Right forelimb (tissue), 1 donor: Measurements from ENCODE around the gene JAKMIP1.

Experiments used
- DNase-seq: peaks from one replicate; pipeline ENCODE4 v3.0.0-alpha.2; 2018

JAKMIP1 gene

GRCh38 chr4:6177587-6178197, 22.7 kb downstream of the JAKMIP1 start:
- no peak for DNase-seq

DNA sequence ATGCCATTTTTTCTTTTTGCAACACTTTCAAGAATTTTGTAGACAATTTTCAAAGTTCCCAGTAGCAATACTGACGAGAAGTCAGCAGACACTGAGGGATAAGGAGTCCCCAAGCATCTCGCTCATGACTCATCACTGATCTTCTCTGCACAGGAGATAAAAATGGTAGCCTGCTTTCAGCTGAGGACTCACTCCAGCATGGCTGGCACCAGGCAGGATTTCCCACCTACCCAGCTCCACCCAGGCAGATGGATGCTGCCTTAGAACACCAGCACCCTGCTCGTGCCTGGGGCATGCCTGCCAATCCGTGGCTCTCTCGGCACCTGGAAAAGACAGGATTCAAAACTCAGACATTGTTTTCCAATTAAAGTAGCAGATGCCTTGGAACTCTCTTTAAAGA, 24.9 kb downstream of the JAKMIP1 start:
- no peak for DNase-seq

- no peak for DNase-seq
These were observed 27.5 kb downstream of the JAKMIP1 start for GRCh38 chr4:6172927-6173200.

GRCh38 chr4:6172093-6172926, 28.0 kb downstream of the JAKMIP1 start:
- no peak for DNase-seq

GRCh38 chr4:6169239-6169638, 31.1 kb downstream of the JAKMIP1 start:
- DNase-seq = no peak

DNA sequence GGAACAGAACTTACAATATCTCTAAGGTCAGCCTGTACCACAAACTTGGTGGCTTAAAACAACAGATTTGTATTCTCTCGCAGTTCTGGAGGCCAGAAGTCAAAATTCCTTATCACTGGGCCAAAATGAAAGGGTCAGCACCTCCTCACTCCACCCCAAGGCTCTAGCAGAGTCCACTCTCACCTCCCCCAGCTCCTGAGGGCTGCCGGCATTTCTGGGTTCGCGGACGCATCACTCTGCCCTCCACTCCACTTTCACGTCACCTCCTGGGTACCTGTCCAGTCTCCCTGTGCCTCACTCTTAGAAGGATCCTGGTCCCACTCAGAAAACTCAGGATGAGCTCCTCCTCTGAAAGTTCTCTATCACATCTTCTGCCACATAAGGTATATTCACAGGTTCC, 34.6 kb downstream of the JAKMIP1 start:
- DNase-seq = no peak

- DNase-seq = no peak
These were observed 37.5 kb downstream of the JAKMIP1 start for GRCh38 chr4:6162885-6163284.

DNA sequence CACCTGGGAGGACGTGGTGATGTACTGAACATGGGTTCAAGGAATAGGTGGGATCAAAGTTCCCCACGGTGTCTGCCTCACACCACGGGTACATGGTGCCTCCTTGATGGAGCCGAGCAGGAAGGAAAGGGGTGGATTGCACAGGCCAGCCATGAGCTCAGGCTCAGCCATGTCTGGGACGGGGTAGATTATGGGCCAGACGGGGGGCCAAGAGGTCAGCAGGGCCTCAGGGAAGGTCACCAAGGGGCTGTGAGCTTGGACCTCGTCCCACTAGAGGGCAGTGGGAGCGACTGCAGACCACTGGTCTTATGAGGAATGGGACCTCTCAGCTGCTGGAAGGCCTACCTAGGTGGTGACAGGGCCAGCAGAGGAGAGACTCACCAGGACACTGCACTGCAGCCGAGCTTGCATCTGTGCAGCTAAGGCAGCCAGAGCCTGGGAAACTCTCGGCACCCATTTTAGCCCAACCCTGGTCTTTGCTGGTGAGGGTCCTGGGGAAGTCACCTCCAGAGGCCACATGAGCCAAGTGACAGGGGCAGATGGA, 38.4 kb downstream of the JAKMIP1 start:
- DNase-seq = no peak

DNA sequence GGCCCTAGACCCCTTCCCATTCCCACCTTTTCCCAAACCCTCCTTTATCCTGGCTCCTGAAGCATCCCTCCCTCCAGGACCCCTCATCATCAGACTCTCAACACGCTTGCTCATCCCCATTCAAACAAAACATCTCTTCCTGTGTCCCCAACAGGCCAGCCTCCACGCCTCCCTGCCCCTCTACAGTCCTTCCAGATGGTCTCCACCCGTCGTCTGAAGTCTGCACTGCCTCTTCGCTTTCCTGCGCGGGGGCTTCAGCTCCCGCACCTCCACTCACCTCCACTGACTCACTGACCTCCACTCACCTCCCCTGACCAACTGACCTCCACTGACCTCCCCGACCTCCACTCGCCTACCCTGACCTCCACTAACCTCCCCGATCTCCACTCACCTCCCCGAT, 39.8 kb downstream of the JAKMIP1 start:
- DNase-seq = no peak

- DNase-seq = no peak
These were observed 42.4 kb downstream of the JAKMIP1 start for GRCh38 chr4:6157926-6158325.

GRCh38 chr4:6155996-6156750, 44.2 kb downstream of the JAKMIP1 start:
- no peak for DNase-seq

- no peak for DNase-seq
These were observed 45.5 kb downstream of the JAKMIP1 start for GRCh38 chr4:6154875-6155274.

GRCh38 chr4:6153874-6154273, 46.5 kb downstream of the JAKMIP1 start:
- no peak for DNase-seq

GRCh38 chr4:6152869-6153705, 47.3 kb downstream of the JAKMIP1 start:
- DNase-seq = no peak

GRCh38 chr4:6150046-6150735, 50.2 kb downstream of the JAKMIP1 start:
- DNase-seq = no peak

GRCh38 chr4:6148506-6149205, 51.7 kb downstream of the JAKMIP1 start:
- no peak for DNase-seq

DNA sequence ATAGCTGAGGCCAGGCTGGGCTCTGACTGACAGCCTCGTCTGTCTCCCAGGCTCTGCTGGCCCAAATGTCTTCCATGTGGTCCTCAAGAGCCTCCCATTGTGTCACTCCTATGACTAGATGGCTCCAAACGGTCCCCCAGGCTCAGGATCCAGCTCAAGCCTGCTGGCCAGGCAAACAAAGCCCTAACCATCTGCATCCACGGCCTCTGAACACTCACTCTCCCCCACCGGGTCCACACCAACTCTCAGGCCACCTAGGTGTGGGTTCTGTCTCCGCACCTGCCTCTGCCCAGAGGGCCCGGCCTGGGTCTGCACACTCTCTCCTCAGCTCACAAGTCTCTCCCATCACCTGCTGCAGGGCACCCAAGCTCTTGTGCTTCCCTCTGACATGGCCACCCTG, 52.9 kb downstream of the JAKMIP1 start:
- DNase-seq = no peak

DNA sequence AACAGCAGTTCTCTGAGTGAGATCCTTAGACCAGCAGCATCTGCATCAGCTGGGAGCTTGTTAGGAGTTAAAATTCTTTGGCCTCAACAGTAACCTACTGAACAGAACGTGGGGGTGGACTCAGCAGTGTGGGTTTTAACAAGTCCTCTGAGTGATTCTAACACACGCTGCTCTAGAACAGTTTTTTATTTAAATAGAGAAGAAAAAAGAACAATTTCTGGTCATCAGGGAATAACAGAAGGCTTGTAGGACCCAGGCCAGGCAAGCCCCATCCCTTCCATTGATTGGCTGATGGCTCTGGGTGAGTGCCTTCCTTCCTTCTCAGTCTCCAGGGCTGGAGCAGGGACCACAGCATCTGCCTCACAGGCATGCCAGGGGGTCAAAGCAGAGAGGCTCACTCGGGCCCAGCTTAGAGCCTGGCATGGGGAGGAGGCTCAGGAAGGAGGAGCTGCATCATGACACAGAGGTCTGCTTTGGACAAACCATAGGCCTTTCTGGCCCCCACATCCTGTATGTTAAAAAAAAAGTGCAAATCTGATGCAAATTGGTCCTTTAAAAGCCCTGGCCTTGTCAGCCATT, 56.7 kb downstream of the JAKMIP1 start:
- no peak for DNase-seq

DNA sequence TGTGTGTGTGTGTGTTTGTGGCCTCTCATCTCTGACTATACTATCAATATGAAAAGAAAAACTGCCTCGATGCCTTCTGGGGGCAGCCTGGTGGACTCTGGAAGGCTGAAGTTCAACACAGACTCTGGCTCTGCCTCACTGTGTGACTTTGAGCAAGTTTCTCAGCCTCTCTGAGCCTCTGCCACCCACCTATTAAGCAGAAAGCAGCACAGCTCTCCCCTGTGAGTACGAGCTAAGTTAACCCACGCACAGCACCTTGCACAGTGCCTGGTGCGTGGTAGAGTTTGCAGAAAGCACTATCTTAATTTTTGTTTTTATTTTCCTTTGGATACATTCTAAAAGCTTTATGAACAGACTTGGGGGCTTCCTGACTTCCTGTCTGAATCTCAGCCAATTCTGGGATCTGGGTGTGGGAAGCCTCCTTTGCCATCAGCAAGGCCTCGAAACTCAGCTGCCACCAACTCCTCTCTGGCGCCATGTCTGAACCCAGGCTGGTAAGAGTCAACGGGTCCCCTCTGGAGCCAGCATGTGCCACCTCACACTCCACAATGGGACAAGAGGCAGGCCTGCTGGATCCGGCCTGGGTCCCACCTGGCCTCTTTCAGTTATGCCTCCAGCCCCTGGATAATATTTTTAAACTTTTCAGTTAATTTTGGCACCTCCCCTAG, 57.3 kb downstream of the JAKMIP1 start:
- DNase-seq = no peak

GRCh38 chr4:6142511-6142910, 57.8 kb downstream of the JAKMIP1 start:
- no peak for DNase-seq

DNA sequence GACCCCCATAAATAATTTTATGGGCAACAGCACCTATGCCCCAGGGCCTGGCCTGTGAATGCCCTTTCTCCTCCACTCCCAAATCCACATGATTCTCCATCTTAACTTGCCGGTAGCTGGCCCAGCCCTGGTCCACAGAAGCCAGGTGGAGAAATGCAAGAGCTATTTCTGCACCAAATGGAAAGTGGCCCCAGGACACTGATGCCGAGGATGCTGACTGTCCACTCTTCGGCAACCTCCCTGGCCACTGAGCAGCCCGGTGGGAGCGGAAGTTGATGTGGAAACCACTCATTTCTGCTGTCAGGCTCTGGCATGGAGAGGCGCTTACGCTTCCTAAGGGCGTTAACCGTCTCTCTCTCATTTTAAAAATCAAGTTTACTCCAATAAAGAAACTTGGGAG, 58.8 kb downstream of the JAKMIP1 start:
- no peak for DNase-seq
